AG04449 (cell line): ENCODE data around the gene PEX19.
"Not testable (repeated sequence)": the region's sequence is repeated elsewhere in the genome, so short reads cannot be mapped to it uniquely, and the experiment has no call there.

ENCODE experiments used
- CTCF ChIA-PET: fragments of 350-600 bp; formaldehyde crosslinking; extraction: SDS; loops from one replicate; lab custom pipeline; 2021; ENCODE audit warnings: antibody characterized with exemption; lab: Yijun Ruan, JAX
- POLR2A ChIA-PET: fragments of 400-600, 350-600 bp; formaldehyde crosslinking; extraction: SDS; loops from one replicate; lab custom pipeline; 2020; ENCODE audit warnings: antibody characterized with exemption, inconsistent platforms; lab: Yijun Ruan, JAX
- DNase-seq: peaks from one replicate; pipeline ENCODE4 v3.0.0-alpha.2; 2010; ENCODE audit warnings: low read depth, low spot score
- H3K4me3 ChIP-seq: 2 replicates; pipeline ENCODE4 v1.5.1; 2011; ENCODE audit warnings: low read depth, mild to moderate bottlenecking, control low read depth, low read length
- CTCF ChIP-seq: IDR thresholded peaks from one replicate; pipeline ENCODE4 v1.5.1; 2011; ENCODE audit warnings: mild to moderate bottlenecking, moderate library complexity, low read length, control low read depth, inconsistent platforms; ENCODE audit not compliant: insufficient read depth; ENCODE audit errors: missing control alignments

Gene PEX19

GRCh38 chr1:160300173-160300572 is 15.2 kb upstream of the PEX19 start:
- CTCF ChIA-PET: interaction anchor here (0.6 to 14.0 kb wide), 3 partner anchors 9 to 254 kb away, joined by 3 to 170 read pairs (median 3); no protein-coding TSS in a partner anchor
- H3K4me3 ChIP-seq: no peak overlapping the region
- POLR2A ChIA-PET: no interaction called here
- no peak for TF ChIP-seq CTCF
- no peak for DNase-seq

GRCh38 chr1:160296036-160296435 is 11.1 kb upstream of the PEX19 start:
- POLR2A ChIA-PET: interaction anchor here (0.6 to 1.0 kb wide), 2 partner anchors 11 to 15 kb away, joined by 3 to 5 read pairs; partner anchors contain the start of gene PEX19
- CTCF ChIA-PET: interaction anchor here (0.7 to 1.2 kb wide), 5 partner anchors 11 to 210 kb away, joined by 3 to 6 read pairs (median 3); partner anchors contain the start of gene PEX19
- no peak for TF ChIP-seq CTCF
- H3K4me3 ChIP-seq: no peak overlapping the region
- DNase-seq: no peak

- ChIA-PET CTCF (interaction anchor here (0.8 to 8.1 kb wide), 22 partner anchors 8 to 211 kb away, joined by 3 to 170 read pairs (median 16); partner anchors contain the start of genes CASQ1, KCNJ9, PEA15 and PEX19), POLR2A (no interaction called here)
- no peak for TF ChIP-seq CTCF
- DNase-seq: no peak
- no peak overlapping the region for H3K4me3 ChIP-seq
Observed at GRCh38 chr1:160293020-160293968, 8.4 kb upstream of the PEX19 start.

GRCh38 chr1:160291248-160292220 is 6.6 kb upstream of the PEX19 start:
- ChIA-PET POLR2A (interaction anchor here (0.6 to 1.1 kb wide), 2 partner anchors 13 to 190 kb away, joined by 3 read pairs; no protein-coding TSS in a partner anchor), CTCF (interaction anchor here (0.6 to 8.1 kb wide), 63 partner anchors 8 to 1551 kb away, joined by 3 to 170 read pairs (median 5); partner anchors contain the start of genes CASQ1, DCAF8, IGSF8 and KCNJ9)
- peak; percentile 75 for TF ChIP-seq CTCF
- no peak overlapping the region for H3K4me3 ChIP-seq
- no peak for DNase-seq

GRCh38 chr1:160287769-160288168 is 2.8 kb upstream of the PEX19 start:
- not testable (repeated sequence) for DNase-seq, H3K4me3 ChIP-seq
- POLR2A ChIA-PET: interaction anchor here (0.8 to 0.9 kb wide), 2 partner anchors 8 to 21 kb away, joined by 3 read pairs; no protein-coding TSS in a partner anchor
- CTCF ChIA-PET: interaction anchor here (0.9 to 8.1 kb wide), 5 partner anchors 10 to 186 kb away, joined by 3 to 148 read pairs (median 8); partner anchors contain the start of gene CASQ1

- CTCF ChIA-PET: interaction anchor here (0.9 to 3.8 kb wide), 6 partner anchors 8 to 228 kb away, joined by 3 to 27 read pairs (median 5); no protein-coding TSS in a partner anchor
- no peak for DNase-seq
Observed at GRCh38 chr1:160285506-160285905, 573 bp upstream of the PEX19 start.

More at GRCh38 chr1:160285506-160285905, 573 bp upstream of the PEX19 start:
- POLR2A ChIA-PET: interaction anchor here (0.6 to 2.1 kb wide), 6 partner anchors 9 to 177 kb away, joined by 3 to 11 read pairs (median 4); partner anchors contain the start of gene DCAF8
- H3K4me3 ChIP-seq: no peak overlapping the region
- TF ChIP-seq CTCF: no peak
